Measurements from ENCODE around the gene SHISA2.
"Not testable (repeated sequence)": the region's sequence is repeated elsewhere in the genome, so short reads cannot be mapped to it uniquely, and the experiment has no call there.

Gene SHISA2

GRCh38 chr13:26051657-26052311 is at the start of gene SHISA2:
TSS of gene SHISA2 (minus strand) at chr13:26052016. CDS start at chr13:26050975, 1,041 bp downstream.
- DNase-seq (ENCODE audit: low read depth): peak; percentile 22

- no peak for DNase-seq (ENCODE audit: low read depth)
These were observed 44.2 kb upstream of the SHISA2 start for GRCh38 chr13:26095846-26096610.

DNA sequence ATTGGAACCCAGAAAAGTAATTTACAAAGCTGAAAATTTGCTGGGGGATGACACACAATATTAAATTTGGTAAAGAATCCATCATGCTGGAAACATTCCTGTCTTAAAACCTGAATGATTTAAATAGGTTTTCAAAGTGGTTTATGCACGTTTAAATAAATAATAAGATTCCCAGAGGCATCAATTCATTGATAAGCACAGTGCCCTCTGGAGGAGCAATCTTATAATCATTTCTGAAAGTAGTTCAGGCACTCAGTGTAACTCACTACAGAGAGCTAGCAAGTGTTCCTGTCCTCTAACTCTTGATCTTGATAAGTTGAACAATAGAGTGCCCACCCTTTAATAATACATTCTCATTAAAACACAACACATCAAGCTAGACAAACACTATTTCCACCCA is 43.5 kb upstream of the SHISA2 start:
- no peak for DNase-seq (ENCODE audit: low read depth)

- DNase-seq (ENCODE audit: low read depth): not testable (repeated sequence)
These were observed 25.0 kb upstream of the SHISA2 start for GRCh38 chr13:26076821-26077220.

- DNase-seq (ENCODE audit: low read depth): no peak
These were observed 23.7 kb upstream of the SHISA2 start for GRCh38 chr13:26075498-26075897.

DNA sequence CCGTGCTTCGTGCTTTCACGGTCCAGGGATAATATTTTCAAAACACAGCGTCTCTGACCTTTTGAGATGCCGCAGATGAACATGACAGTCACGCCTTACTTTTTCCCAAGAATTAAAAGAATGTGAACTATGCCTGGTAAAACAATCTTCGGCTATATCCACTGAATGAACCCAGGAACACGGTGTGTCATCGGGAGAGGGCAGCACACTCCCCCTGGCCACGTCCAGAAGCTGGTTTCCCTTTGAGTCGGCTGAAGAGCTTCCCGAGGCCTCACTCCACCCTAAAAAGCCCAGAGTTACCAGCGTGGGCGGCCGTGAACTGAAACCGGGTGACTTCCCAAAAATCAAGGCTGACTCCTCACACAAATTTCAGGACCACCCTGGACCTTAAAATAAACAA is 22.9 kb upstream of the SHISA2 start:
- no peak for DNase-seq (ENCODE audit: low read depth)

DNA sequence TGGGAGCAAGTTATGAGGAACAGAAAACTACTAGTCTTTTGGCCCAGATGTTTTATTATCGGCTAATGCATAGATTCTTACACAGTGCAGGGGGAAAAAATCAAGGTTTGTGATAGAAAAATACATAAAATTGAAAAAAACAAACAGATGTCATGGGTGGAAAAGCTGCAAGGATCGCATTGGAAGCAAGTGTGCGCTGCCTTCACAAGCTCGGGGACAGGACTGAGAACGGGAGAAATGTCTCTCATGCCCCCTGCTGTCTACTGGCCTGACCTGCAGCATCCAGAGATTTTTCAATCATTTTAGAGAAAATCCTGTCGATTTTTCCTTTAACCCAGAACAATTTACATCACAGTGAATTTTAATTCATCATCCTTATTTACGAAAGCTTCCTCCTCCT is 20.5 kb upstream of the SHISA2 start:
- DNase-seq (ENCODE audit: low read depth): not testable (repeated sequence)

- DNase-seq (ENCODE audit: low read depth): no peak
These were observed 19.9 kb upstream of the SHISA2 start for GRCh38 chr13:26071691-26072090.

GRCh38 chr13:26069642-26070041 is 17.8 kb upstream of the SHISA2 start:
- DNase-seq (ENCODE audit: low read depth): not testable (repeated sequence)

DNA sequence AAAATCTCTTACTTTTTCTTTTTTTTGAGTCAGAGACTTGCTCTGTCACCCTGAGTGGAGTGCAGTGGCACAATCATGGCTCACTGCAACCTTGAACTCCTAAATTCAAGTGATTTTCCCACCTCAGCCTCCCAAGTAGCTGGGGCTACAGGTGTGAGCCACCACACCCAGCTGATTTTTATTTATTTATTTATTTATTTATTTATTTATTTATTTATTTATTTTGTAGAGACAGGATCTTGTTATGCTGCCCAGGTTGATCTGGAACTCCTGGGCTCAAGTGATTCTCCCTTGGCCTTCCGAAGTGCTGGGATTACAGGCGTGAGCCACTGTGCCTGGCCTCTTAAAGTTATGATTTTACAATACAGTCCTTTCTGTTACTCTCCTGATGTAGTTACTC is 16.6 kb upstream of the SHISA2 start:
- not testable (repeated sequence) for DNase-seq (ENCODE audit: low read depth)

- no peak for DNase-seq (ENCODE audit: low read depth)
These were observed 15.8 kb upstream of the SHISA2 start for GRCh38 chr13:26067601-26068000.

DNA sequence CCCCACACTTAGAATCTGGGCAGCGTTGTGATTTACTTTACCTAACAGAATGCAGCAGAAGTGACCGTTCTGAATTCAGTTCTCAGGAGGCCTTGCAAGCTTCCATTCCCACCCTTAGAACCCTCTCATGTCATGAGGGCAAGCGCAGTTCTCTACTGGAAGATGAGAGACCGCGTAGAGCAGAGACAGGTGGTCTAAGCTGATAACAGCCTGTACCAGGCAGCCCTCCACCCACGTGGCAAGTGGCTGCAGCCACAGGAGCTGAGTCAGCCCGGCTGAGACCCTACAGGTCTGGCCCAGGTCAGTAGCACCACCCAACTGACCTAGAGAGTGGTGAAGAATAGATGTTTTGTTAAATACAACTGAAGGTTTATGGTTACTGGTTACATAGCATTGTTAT is 14.7 kb upstream of the SHISA2 start:
- DNase-seq (ENCODE audit: low read depth): not testable (repeated sequence)

DNA sequence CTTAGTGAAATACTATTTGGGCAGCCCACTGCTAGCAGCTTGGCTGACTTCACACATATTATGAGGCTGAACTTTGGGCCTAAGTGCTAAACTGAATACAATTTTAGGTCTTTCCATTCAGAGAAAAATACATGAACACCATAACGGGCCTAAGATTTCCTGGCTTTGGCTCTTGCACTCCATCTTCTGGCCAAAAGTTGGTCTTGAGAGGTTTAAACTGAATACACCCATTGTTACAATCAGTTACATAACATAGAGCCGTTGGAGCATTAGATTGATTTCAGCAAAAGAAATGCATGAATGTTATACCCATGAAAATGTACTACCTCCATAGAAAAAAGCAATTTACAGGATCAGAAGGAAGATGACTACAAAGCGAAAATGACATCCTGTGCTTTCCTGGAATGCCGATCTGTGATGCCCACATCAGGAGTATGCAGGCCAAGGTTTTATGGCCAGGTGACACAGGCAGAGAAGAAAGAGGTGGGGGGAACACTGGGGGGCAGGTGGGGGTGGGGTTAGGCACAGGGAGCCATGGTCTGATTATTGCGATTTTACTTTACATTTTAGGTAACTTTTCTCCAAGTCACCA is 11.1 kb upstream of the SHISA2 start:
- no peak for DNase-seq (ENCODE audit: low read depth)

DNA sequence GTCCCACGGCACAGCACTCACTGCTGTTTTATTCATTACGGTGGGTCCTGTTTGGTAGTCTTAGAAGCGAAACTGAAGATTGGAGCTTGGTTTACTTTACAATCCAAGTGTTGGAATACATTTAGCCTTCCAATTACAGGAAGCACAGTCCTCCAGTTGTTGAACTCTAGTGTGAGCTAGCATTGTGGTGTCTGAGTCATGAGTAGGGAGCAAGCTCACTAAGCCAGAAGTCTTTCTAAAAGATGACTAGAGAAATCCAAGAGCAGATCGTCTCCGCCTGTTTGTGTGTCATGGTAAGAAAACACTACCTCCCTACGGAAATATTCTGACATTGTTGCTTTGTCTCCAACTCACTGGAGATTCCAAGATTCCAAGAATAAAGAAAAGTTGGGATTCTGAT is 10.1 kb upstream of the SHISA2 start:
- no peak for DNase-seq (ENCODE audit: low read depth)

DNA sequence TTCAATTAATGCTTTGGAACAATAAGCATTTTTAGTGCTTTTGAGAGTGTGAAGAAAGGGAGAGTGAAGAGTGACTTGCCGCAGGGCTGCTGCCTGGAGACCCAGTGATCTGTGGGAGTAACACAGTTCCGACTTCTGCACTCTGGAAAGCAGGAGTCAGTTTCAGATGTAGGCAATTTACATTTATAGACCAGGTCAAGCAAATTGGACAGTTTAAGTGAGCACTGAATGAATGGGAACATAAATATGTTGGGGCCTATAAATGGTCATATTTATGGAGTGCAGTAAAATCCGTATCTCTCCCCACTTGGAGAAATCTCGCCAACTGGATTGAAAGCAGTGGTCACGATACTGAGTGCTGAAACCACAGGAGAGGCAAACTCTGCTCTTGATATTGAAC is 9.4 kb upstream of the SHISA2 start:
- no peak for DNase-seq (ENCODE audit: low read depth)

- DNase-seq (ENCODE audit: low read depth): no peak
These were observed 8.5 kb upstream of the SHISA2 start for GRCh38 chr13:26060357-26060756.

GRCh38 chr13:26058704-26059103 is 6.9 kb upstream of the SHISA2 start:
- DNase-seq (ENCODE audit: low read depth): no peak

DNA sequence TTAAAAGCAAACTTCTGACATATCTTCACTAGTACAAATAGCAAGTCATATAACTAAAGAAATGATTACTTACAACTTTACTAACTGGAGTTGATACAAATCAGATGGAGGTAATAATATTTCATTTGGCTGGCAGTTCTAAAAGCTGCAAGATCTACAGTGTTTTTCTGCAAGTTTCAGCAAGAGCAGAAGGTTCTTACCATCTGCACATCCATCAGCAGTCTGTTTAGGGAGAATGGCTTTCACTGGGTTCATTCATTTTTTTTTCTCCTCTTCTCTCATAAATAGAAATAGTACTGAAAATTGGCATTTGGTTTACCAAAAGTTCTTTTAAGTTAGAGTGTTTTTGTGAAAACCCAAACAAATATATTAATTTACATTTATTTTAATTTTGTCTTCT is 3.1 kb upstream of the SHISA2 start:
- DNase-seq (ENCODE audit: low read depth): no peak

GRCh38 chr13:26053418-26053980 is 1.7 kb upstream of the SHISA2 start:
- DNase-seq (ENCODE audit: low read depth): no peak

GRCh38 chr13:26052337-26052736 is 521 bp upstream of the SHISA2 start:
- DNase-seq (ENCODE audit: low read depth): no peak

- no peak for DNase-seq (ENCODE audit: low read depth)
These were observed 572 bp downstream of the SHISA2 start for GRCh38 chr13:26051231-26051656.

- DNase-seq (ENCODE audit: low read depth): no peak
These were observed 1.1 kb downstream of the SHISA2 start for GRCh38 chr13:26050568-26051230.

Data from activated gamma-delta T cell treated with anti-CD3 and anti-CD28 coated beads, Interleukin-2, amount 50 U/mL, for 16 hours (primary cell).